IMR-90 (cell line): Measurements from ENCODE around the gene IFIT3. TPM values are rescaled to one million over a fixed set of nuclear protein-coding genes. Genes with fewer than 3 reads are reported as not detected.

Source experiments
- ATAC-seq: fragments of 200-7000 bp; cut with Tn5 transposase; 2 replicates; pipeline ENCODE4 v1.9.1; 2020; ENCODE audit warnings: low read depth, mild to moderate bottlenecking, moderate library complexity
- BruUV-seq: library from RNA; stranded (reverse); fragments of 400-500 nt; replicated peaks from 2 replicates; lab custom pipeline; 2021; lab: Mats Ljungman, UMichigan
- CTCF ChIA-PET: fragments of 300-600 bp; formaldehyde crosslinking; extraction: SDS; loops from one replicate; lab custom pipeline; 2021; ENCODE audit warnings: antibody characterized with exemption; lab: Yijun Ruan, JAX
- POLR2A ChIA-PET: fragments of 300-600 bp; sonication (Branson Sonifier 250); formaldehyde crosslinking; loops from one replicate; lab custom pipeline; 2022; ENCODE audit warnings: antibody characterized with exemption; ENCODE audit not compliant: unreplicated experiment; lab: Charles Lee
- DNase-seq: peaks from one replicate; pipeline ENCODE4 v3.0.0; 2013
- H2AFZ ChIP-seq: replicated peaks from 2 replicates; pipeline ENCODE3; 2013; ENCODE audit warnings: low read length, mild to moderate bottlenecking; ENCODE audit not compliant: poor library complexity
- H2AK5ac ChIP-seq: 2 replicates; pipeline ENCODE4 v1.6.1; 2013; ENCODE audit warnings: low read depth, low read length, inconsistent platforms
- H2AK9ac ChIP-seq: replicated peaks from 2 replicates; pipeline ENCODE3; 2013; ENCODE audit warnings: mild to moderate bottlenecking, low read depth, low read length, moderate library complexity; ENCODE audit not compliant: poor library complexity
- H2BK120ac ChIP-seq: 2 replicates; pipeline ENCODE4 v1.6.1; 2013; ENCODE audit warnings: low read depth, low read length, inconsistent platforms
- H2BK15ac ChIP-seq: 3 replicates; pipeline ENCODE4 v1.6.1; 2013; ENCODE audit warnings: low read depth, low read length, inconsistent platforms
- H2BK20ac ChIP-seq: 2 replicates; pipeline ENCODE4 v1.6.1; 2013; ENCODE audit warnings: low read depth, mild to moderate bottlenecking, inconsistent platforms, low read length, moderate library complexity
- H2BK5ac ChIP-seq: 2 replicates; pipeline ENCODE4 v1.6.1; 2013; ENCODE audit warnings: mild to moderate bottlenecking, low read depth, low read length, inconsistent platforms; ENCODE audit not compliant: poor library complexity, severe bottlenecking
- H3K14ac ChIP-seq: replicated peaks from 2 replicates; pipeline ENCODE4 v1.6.1; 2013; ENCODE audit warnings: low read depth, low read length, inconsistent platforms
- H3K18ac ChIP-seq: 2 replicates; pipeline ENCODE4 v1.6.1; 2013; ENCODE audit warnings: low read depth, low read length, control low read depth
- H3K23ac ChIP-seq: 2 replicates; pipeline ENCODE4 v1.6.1; 2013; ENCODE audit warnings: low read depth, low read length, inconsistent platforms
- H3K27ac ChIP-seq: 2 replicates; pipeline ENCODE4 v1.5.1; 2013; ENCODE audit warnings: mild to moderate bottlenecking, control low read depth, low read length; ENCODE audit not compliant: insufficient read depth
- H3K27me3 ChIP-seq: 2 replicates; pipeline ENCODE4 v1.6.1; 2013; ENCODE audit warnings: low read length; ENCODE audit not compliant: control insufficient read depth, insufficient read depth
- H3K36me3 ChIP-seq: 2 replicates; pipeline ENCODE4 v1.6.1; 2013; ENCODE audit warnings: low read length, mixed read lengths; ENCODE audit not compliant: control insufficient read depth, insufficient read depth
- H3K4ac ChIP-seq: 2 replicates; pipeline ENCODE4 v1.6.1; 2013; ENCODE audit warnings: low read depth, low read length, inconsistent platforms
- H3K4me1 ChIP-seq: 2 replicates; pipeline ENCODE4 v1.6.1; 2013; ENCODE audit warnings: low read length, mixed read lengths; ENCODE audit not compliant: control insufficient read depth, insufficient read depth
- H3K4me2 ChIP-seq: 2 replicates; pipeline ENCODE4 v1.6.1; 2013; ENCODE audit warnings: low read depth, mild to moderate bottlenecking, control low read depth, low read length, moderate library complexity
- H3K4me3 ChIP-seq: 2 replicates; pipeline ENCODE4 v1.5.1; 2013; ENCODE audit warnings: low read depth, mild to moderate bottlenecking, control low read depth, low read length, moderate library complexity; ENCODE audit not compliant: insufficient read depth
- H3K56ac ChIP-seq: 2 replicates; pipeline ENCODE4 v1.6.1; 2013; ENCODE audit warnings: low read length, inconsistent platforms; ENCODE audit not compliant: insufficient read depth; ENCODE audit errors: extremely low read depth
- H3K79me1 ChIP-seq, 2 experiments: 2 replicates each; pipeline ENCODE4 v1.6.1; 2013; ENCODE audit warnings: low read length in 2 of 2, inconsistent platforms in 1 of 2, low read depth in 1 of 2
- H3K9ac ChIP-seq: 2 replicates; pipeline ENCODE4 v1.6.1; 2013; ENCODE audit warnings: low read depth, low read length, control low read depth
- H3K9me1 ChIP-seq: 2 replicates; pipeline ENCODE4 v1.6.1; 2013; ENCODE audit warnings: low read length, inconsistent platforms; ENCODE audit not compliant: insufficient read depth
- H3K9me3 ChIP-seq: 2 replicates; pipeline ENCODE4 v1.6.1; 2013; ENCODE audit warnings: low read length; ENCODE audit not compliant: control insufficient read depth, insufficient read depth
- H4K20me1 ChIP-seq: 2 replicates; pipeline ENCODE4 v1.6.1; 2013; ENCODE audit warnings: low read length, inconsistent platforms; ENCODE audit not compliant: insufficient read depth
- H4K5ac ChIP-seq: 2 replicates; pipeline ENCODE4 v1.6.1; 2013; ENCODE audit warnings: mild to moderate bottlenecking, low read depth, low read length, control low read depth
- H4K8ac ChIP-seq, 2 experiments: 2 replicates each; pipeline ENCODE4 v1.6.1; 2013; ENCODE audit warnings: low read depth in 2 of 2, low read length in 2 of 2, control low read depth in 1 of 2, inconsistent platforms in 1 of 2
- H4K91ac ChIP-seq: 2 replicates; pipeline ENCODE4 v1.6.1; 2013; ENCODE audit warnings: low read depth, low read length, inconsistent platforms; ENCODE audit not compliant: insufficient read depth
- BHLHE40 ChIP-seq: fragments of 150-350 bp; IDR thresholded peaks from 2 replicates; pipeline ENCODE4 v1.6.1; 2016; ENCODE audit warnings: mild to moderate bottlenecking, low read depth, low read length
- CEBPB ChIP-seq: IDR thresholded peaks from 2 replicates; pipeline ENCODE4 v1.6.1; 2012; ENCODE audit warnings: low read depth, low read length, improper control_type of control experiment
- CHD1 ChIP-seq: IDR thresholded peaks from 2 replicates; pipeline ENCODE4 v1.6.1; 2012; ENCODE audit warnings: low read depth, low read length, improper control_type of control experiment
- FOS ChIP-seq: fragments of 150-350 bp; IDR thresholded peaks from 2 replicates; pipeline ENCODE4 v1.6.1; 2016; ENCODE audit warnings: low read depth, low read length
- MAFK ChIP-seq: IDR thresholded peaks from 2 replicates; pipeline ENCODE4 v1.6.1; 2012; ENCODE audit warnings: low read depth, low read length, improper control_type of control experiment
- MAZ ChIP-seq: IDR thresholded peaks from 2 replicates; pipeline ENCODE4 v1.6.1; 2012; ENCODE audit warnings: low read depth, mild to moderate bottlenecking, low read length, improper control_type of control experiment, moderate library complexity, borderline replicate concordance
- MXI1 ChIP-seq: IDR thresholded peaks from 2 replicates; pipeline ENCODE4 v1.6.1; 2012; ENCODE audit warnings: low read depth, mild to moderate bottlenecking, low read length, moderate library complexity, borderline replicate concordance
- NFE2L2 ChIP-seq: fragments of 150-350 bp; IDR thresholded peaks from 2 replicates; pipeline ENCODE4 v1.6.1; 2016; ENCODE audit warnings: low read depth, mild to moderate bottlenecking, low read length
- POLR2A ChIP-seq: IDR thresholded peaks from 2 replicates; pipeline ENCODE4 v1.6.1; 2012; ENCODE audit warnings: mild to moderate bottlenecking, low read depth, low read length
- RAD21 ChIP-seq: IDR thresholded peaks from 2 replicates; pipeline ENCODE4 v1.6.1; 2012; ENCODE audit warnings: low read length, improper control_type of control experiment
- RCOR1 ChIP-seq: IDR thresholded peaks from 2 replicates; pipeline ENCODE4 v1.6.1; 2012; ENCODE audit warnings: mild to moderate bottlenecking, low read length, improper control_type of control experiment; ENCODE audit not compliant: insufficient replicate concordance
- RFX5 ChIP-seq: IDR thresholded peaks from 2 replicates; pipeline ENCODE4 v1.8.0; 2012; ENCODE audit warnings: low read depth, mild to moderate bottlenecking, low read length, moderate library complexity
- SMC3 ChIP-seq: fragments of 150-350 bp; IDR thresholded peaks from 2 replicates; pipeline ENCODE4 v1.6.1; 2016; ENCODE audit warnings: low read depth, mild to moderate bottlenecking, antibody characterized with exemption, low read length, moderate library complexity
- WGBS, 2 experiments: methylation state at CpG; one replicate each; pipeline versions ENCODE4 v1.1.5 to v1.1.7; 2013; ENCODE audit warnings: missing lambda C conversion rate in 2 of 2; ENCODE audit not compliant: insufficient read length in 1 of 2; ENCODE audit errors: extremely low coverage in 2 of 2; 5-methylcytosine and 5-hydroxymethylcytosine counted together
- dilution Hi-C: fragments of 300-500 bp; cut with HindIII; formaldehyde crosslinking; loops from one replicate; pipeline ENCODE4 v1.14.3; 2018; ENCODE audit warnings: low sequenced_read_pairs; ENCODE audit not compliant: unreplicated experiment
- in situ Hi-C: fragments of 300-500 bp; cut with MboI; formaldehyde crosslinking; loops from 3 replicates; pipeline ENCODE4 v1.14.3; 2019; ENCODE audit warnings: low sequenced_read_pairs, inconsistent platforms, mixed read lengths
- intact Hi-C: fragments of 100-400 bp; cut with micrococcal nuclease; formaldehyde crosslinking; loops from 2 replicates; pipeline ENCODE4 v1.10.0; 2022
- polyA plus RNA-seq, 3 experiments: library from polyadenylated mRNA; depleted of rRNA; stranded (reverse); fragments of >200 nt; gene quantifications; 2 replicates each; pipeline ENCODE4 v1.2.3, GENCODE V29; 2012; ENCODE audit warnings: low replicate concordance in 1 of 3
- total RNA-seq: library from RNA; depleted of rRNA; stranded (reverse); fragments of >200 nt; gene quantifications from 2 replicates; pipeline ENCODE4 v1.2.3, GENCODE V29; 2012
- TF ChIP-seq, protein P1 (sequence below): fragments of 150-350 bp; IDR thresholded peaks from 2 replicates; pipeline ENCODE4 v1.6.1; 2016; ENCODE audit warnings: low read depth, mild to moderate bottlenecking, low read length, moderate library complexity, borderline replicate concordance
- TF ChIP-seq, protein P2 (sequence below): conservative IDR thresholded peaks from 2 replicates; pipeline ENCODE4 v1.5.1; 2012; ENCODE audit warnings: mild to moderate bottlenecking, low read depth, low read length, improper control_type of control experiment
- TF ChIP-seq, protein P3 (sequence below): fragments of 150-350 bp; IDR thresholded peaks from 2 replicates; pipeline ENCODE4 v1.6.1; 2017; ENCODE audit warnings: mild to moderate bottlenecking, antibody characterized with exemption, low read length, low read depth

Gene IFIT3
- total and polyA plus RNA-seq, 2 of the 4 experiments (the other 2 are of a cell fraction): 3.5 to 7.3 TPM

DNA sequence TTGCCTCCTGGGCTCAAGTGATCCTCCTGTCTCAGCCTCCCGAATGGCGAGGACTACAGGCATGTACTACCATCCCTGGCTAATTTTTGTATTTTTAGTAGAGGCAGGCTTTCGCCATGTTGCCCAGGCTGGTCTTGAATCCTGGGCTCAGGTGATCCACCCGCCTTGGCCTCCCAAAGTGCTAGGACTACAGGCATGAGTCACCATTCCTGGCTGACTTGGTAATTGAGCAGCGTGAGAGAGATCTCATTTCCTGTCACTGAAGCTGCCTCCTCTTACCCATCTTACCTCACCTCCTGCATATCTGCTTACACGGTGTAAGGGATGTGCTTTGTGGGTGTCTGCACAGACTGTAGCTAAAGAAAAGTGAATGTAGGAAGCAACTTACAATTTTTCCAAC lies 9.7 kb downstream of the IFIT3 start:
- no peak overlapping the region for H3K27ac ChIP-seq
- 0 out of 2 replicates have a peak overlapping the region, but pooled peaks have one; percentile 18 for H3K14ac ChIP-seq
- no peak overlapping the region for H3K4ac ChIP-seq
- no peaks in the 10 kb centered on the region for H3K27me3 ChIP-seq
- H3K23ac ChIP-seq: no peak overlapping the region
- H4K20me1 ChIP-seq: no peaks in the 10 kb centered on the region
- H3K18ac ChIP-seq: no peak overlapping the region
- H3K9ac ChIP-seq: no peak overlapping the region
- H2AFZ ChIP-seq: no peak overlapping the region
- TF ChIP-seq MXI1 (no peak), CEBPB (no peak), NFE2L2 (no peak), RCOR1 (no peak), SMC3 (no peak), MAFK (no peak), RAD21 (no peak), MAZ (no peak), FOS (no peak), BHLHE40 (no peak), CHD1 (no peak), RFX5 (no peak), POLR2A (no peak)
- TF ChIP-seq, protein P1, sequence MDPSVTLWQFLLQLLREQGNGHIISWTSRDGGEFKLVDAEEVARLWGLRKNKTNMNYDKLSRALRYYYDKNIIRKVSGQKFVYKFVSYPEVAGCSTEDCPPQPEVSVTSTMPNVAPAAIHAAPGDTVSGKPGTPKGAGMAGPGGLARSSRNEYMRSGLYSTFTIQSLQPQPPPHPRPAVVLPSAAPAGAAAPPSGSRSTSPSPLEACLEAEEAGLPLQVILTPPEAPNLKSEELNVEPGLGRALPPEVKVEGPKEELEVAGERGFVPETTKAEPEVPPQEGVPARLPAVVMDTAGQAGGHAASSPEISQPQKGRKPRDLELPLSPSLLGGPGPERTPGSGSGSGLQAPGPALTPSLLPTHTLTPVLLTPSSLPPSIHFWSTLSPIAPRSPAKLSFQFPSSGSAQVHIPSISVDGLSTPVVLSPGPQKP: no peak
- TF ChIP-seq, protein P2, sequence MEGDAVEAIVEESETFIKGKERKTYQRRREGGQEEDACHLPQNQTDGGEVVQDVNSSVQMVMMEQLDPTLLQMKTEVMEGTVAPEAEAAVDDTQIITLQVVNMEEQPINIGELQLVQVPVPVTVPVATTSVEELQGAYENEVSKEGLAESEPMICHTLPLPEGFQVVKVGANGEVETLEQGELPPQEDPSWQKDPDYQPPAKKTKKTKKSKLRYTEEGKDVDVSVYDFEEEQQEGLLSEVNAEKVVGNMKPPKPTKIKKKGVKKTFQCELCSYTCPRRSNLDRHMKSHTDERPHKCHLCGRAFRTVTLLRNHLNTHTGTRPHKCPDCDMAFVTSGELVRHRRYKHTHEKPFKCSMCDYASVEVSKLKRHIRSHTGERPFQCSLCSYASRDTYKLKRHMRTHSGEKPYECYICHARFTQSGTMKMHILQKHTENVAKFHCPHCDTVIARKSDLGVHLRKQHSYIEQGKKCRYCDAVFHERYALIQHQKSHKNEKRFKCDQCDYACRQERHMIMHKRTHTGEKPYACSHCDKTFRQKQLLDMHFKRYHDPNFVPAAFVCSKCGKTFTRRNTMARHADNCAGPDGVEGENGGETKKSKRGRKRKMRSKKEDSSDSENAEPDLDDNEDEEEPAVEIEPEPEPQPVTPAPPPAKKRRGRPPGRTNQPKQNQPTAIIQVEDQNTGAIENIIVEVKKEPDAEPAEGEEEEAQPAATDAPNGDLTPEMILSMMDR: no peak
- TF ChIP-seq, protein P3, sequence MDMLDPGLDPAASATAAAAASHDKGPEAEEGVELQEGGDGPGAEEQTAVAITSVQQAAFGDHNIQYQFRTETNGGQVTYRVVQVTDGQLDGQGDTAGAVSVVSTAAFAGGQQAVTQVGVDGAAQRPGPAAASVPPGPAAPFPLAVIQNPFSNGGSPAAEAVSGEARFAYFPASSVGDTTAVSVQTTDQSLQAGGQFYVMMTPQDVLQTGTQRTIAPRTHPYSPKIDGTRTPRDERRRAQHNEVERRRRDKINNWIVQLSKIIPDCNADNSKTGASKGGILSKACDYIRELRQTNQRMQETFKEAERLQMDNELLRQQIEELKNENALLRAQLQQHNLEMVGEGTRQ: no peak
- intact Hi-C loops (no loop called here), dilution Hi-C loops (no loop called here), in situ Hi-C loops (no loop called here)
- H3K9me1 ChIP-seq: peaks cover 6% of the 10 kb centered on the region; the same call in 1 of the 2 replicates
- ATAC-seq (no peak), DNase-seq (peak; percentile 73)
- no peak overlapping the region for H2AK9ac ChIP-seq
- no peak overlapping the region for H2BK20ac ChIP-seq
- H2BK15ac ChIP-seq: no peak overlapping the region
- no peak overlapping the region for H3K56ac ChIP-seq
- H3K79me1 ChIP-seq: peaks cover 9 to 18% of the 10 kb centered on the region in 2 experiments
- no peak overlapping the region for H2BK120ac ChIP-seq
- CTCF ChIA-PET: interaction anchor here (1.4 kb wide), 1 partner anchor 32 kb away, joined by 3 read pairs; no protein-coding TSS in a partner anchor
- peak overlapping the region; percentile 15; the same call in 1 of the 2 replicates for H2AK5ac ChIP-seq
- 100% methylated on average over 2 of the region's 6 CpGs; no CpG with 5 or more reads in 1 of the 2 experiments for WGBS, 2 experiments
- BruUV-seq: no TSS peak
- H4K5ac ChIP-seq: no peak overlapping the region
- peaks cover 6% of the 10 kb centered on the region for H3K36me3 ChIP-seq
- H3K4me1 ChIP-seq: peaks cover 15% of the 10 kb centered on the region
- no peak overlapping the region for H3K4me3 ChIP-seq
- H4K8ac ChIP-seq: no peak overlapping the region
- H2BK5ac ChIP-seq: no peak overlapping the region
- no peak overlapping the region for H3K4me2 ChIP-seq
- no peaks in the 10 kb centered on the region for H3K9me3 ChIP-seq
- POLR2A ChIA-PET: no interaction called here
- H4K91ac ChIP-seq: no peak overlapping the region
